Thoracic aorta (tissue), 2 donors: ENCODE measurements around the gene NUP50. TPM values are rescaled to one million over a fixed set of nuclear protein-coding genes. Genes with fewer than 3 reads are reported as not detected.
"Not testable (repeated sequence)": the region's sequence is repeated elsewhere in the genome, so short reads cannot be mapped to it uniquely, and the experiment has no call there.

Source experiments
- ATAC-seq: fragments of 150-250 bp; one replicate; pipeline ENCODE4 v1.8.0; 2017; ENCODE audit warnings: low read depth; ENCODE audit not compliant: insufficient number of reproducible peaks, low FRiP score
- DNase-seq: peaks from one replicate; pipeline ENCODE4 v3.0.0-alpha.2; 2020; ENCODE audit warnings: low spot score
- H3K27ac ChIP-seq, 2 donors: fragments of 200-600 bp; sonication (generic); 1 replicate in 1 of 2; 2 replicates in 1 of 2; pipeline ENCODE4 v1.5.1; 2016; ENCODE audit warnings: mild to moderate bottlenecking in 2 of 2, moderate library complexity in 2 of 2
- H3K27me3 ChIP-seq: fragments of 200-600 bp; sonication (generic); replicated peaks from 2 replicates; pipeline ENCODE4 v1.6.0; 2016; ENCODE audit warnings: mild to moderate bottlenecking; ENCODE audit not compliant: insufficient read depth
- H3K36me3 ChIP-seq: fragments of 200-600 bp; sonication (generic); one replicate; pipeline ENCODE4 v1.5.1; 2016
- H3K4me1 ChIP-seq, 2 donors: fragments of 200-600 bp; sonication (generic); 1 replicate in 1 of 2; 2 replicates in 1 of 2; pipeline versions ENCODE4 v1.5.1 to v1.6.0; 2016; ENCODE audit warnings: low read depth in 2 of 2, mild to moderate bottlenecking in 1 of 2; ENCODE audit not compliant: control insufficient read depth in 1 of 2
- H3K4me3 ChIP-seq: fragments of 200-600 bp; sonication (generic); 2 replicates; pipeline ENCODE4 v1.5.1; 2016; ENCODE audit warnings: mild to moderate bottlenecking
- H3K9me3 ChIP-seq: fragments of 200-600 bp; sonication (generic); 2 replicates; pipeline ENCODE4 v1.5.1; 2016
- CTCF ChIP-seq: fragments of 200-600 bp; sonication (generic); IDR thresholded peaks from one replicate; pipeline ENCODE4 v1.5.1; 2019; ENCODE audit warnings: antibody characterized with exemption
- total RNA-seq, 2 donors: library from RNA; depleted of rRNA; stranded (reverse); fragments of >200 nt; gene quantifications; one replicate each; pipeline versions ENCODE4 v1.1.0 to v1.2.3, GENCODE V29; 2016

The NUP50 gene
- total RNA-seq, 2 donors from 2014 or later, result 27.8 to 31.6 TPM

DNA sequence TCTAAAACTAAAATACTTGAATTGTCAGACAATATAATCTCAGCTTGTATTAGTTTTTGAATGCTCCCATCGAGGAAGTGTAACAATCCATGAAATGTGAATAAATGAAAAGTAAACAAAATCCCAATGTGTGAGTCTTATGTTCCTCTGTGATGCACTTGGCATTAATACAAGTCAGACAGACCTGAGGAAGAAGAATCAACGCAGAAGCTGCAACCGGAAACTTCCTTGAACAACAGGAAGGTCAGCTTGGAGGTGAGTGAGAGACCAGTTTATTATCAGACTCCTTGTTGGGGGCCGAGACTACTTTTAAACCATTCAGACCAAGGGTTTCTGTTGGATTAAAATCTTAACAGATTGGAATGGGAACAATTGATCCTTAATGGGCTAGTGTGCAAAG, 24.2 kb downstream of the NUP50 start:
- Histone ChIP-seq H3K4me3 (no peak overlapping the region), H3K4me1 (no peaks in the 10 kb centered on the region), H3K27ac (no peak overlapping the region), H3K9me3 (no peaks in the 10 kb centered on the region), H3K36me3 (peaks cover 23% of the 10 kb centered on the region), H3K27me3 (no peaks in the 10 kb centered on the region)
- no peak for TF ChIP-seq CTCF
- ATAC-seq (no peak), DNase-seq (no peak)

- no peak overlapping the region for H3K4me3 ChIP-seq
- no peak for ATAC-seq
- TF ChIP-seq CTCF, result no peak
- no peak for DNase-seq
- no peaks in the 10 kb centered on the region for H3K4me1 ChIP-seq
- no peaks in the 10 kb centered on the region for H3K9me3 ChIP-seq
- H3K27ac ChIP-seq, result no peak overlapping the region
- H3K36me3 ChIP-seq, result peaks cover 18% of the 10 kb centered on the region
- H3K27me3 ChIP-seq, result no peaks in the 10 kb centered on the region
Observed at GRCh38 chr22:45188779-45189178, 25.1 kb downstream of the NUP50 start.

DNA sequence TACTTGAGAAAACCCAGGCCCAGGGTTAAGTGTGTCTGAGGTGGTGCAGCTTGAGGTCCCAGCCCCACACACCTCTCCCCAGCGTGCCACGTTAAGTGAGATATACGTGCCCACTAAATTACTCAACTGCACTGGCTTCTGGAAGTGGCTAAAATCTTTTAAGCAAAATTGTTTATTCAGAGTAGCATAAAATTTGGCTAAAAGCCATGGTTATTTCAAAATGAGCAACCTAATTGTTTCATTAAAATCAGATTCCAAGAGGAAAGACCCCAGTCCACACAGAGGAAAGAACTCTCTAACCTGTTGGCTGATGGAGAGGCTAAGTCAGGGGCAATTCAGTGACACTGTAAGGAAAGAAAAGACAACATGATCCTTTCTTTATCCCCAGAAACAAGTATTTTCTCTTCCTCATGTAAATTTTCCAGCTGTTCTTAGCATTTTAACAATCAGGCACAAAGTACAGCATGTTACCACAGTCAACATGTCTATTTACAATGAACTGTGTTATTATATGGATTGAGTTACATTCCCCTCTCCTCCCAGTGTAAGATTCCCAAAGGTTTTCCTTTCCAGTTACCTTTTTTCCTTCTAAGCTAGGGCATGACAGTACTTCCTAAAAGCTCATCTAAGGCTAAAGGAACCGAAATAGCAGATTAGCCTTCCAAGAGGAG, 26.6 kb downstream of the NUP50 start:
- Histone ChIP-seq H3K36me3 (peaks cover 14% of the 10 kb centered on the region), H3K9me3 (no peaks in the 10 kb centered on the region), H3K4me3 (no peak overlapping the region), H3K27me3 (no peaks in the 10 kb centered on the region), H3K27ac (no peak overlapping the region), H3K4me1 (no peaks in the 10 kb centered on the region)
- DNase-seq, result no peak
- no peak for ATAC-seq
- TF ChIP-seq CTCF, result no peak

- H3K27ac ChIP-seq, H3K9me3 ChIP-seq, DNase-seq, H3K4me1 ChIP-seq, ATAC-seq, H3K4me3 ChIP-seq, H3K27me3 ChIP-seq: not testable (repeated sequence)
- peaks cover 25% of the 10 kb centered on the region for H3K36me3 ChIP-seq
Observed at GRCh38 chr22:45191746-45192145, 28.0 kb downstream of the NUP50 start.

DNA sequence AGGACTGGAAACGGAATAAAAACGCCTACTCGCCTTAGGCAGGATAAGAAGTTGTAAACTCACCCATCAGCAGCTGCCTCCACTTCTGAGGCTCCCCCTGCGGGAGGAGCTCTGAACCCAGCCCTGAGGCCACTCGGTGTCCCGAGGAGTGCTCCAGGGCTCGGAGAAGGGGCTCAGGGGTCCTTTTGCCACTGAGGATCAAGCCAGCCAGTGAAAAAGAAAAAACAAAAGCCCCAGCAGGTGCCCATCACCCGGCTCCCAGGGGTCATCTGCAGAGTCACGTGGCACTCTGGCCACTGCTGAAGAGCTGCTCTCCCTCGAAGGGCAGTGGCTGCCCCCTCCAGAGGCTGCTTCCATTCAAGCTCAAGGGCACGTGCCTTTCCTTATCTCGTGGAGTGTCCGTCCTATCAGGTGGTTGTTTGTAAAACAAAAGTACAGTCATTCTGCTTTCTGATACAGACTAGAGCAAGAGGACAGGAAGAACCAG, 29.0 kb downstream of the NUP50 start:
- Histone ChIP-seq H3K4me3 (no peak overlapping the region), H3K27me3 (no peaks in the 10 kb centered on the region), H3K4me1 (no peaks in the 10 kb centered on the region), H3K9me3 (no peaks in the 10 kb centered on the region), H3K27ac (no peak overlapping the region), H3K36me3 (peaks cover 35% of the 10 kb centered on the region)
- DNase-seq (no peak), ATAC-seq (no peak)
- no peak for TF ChIP-seq CTCF

DNA sequence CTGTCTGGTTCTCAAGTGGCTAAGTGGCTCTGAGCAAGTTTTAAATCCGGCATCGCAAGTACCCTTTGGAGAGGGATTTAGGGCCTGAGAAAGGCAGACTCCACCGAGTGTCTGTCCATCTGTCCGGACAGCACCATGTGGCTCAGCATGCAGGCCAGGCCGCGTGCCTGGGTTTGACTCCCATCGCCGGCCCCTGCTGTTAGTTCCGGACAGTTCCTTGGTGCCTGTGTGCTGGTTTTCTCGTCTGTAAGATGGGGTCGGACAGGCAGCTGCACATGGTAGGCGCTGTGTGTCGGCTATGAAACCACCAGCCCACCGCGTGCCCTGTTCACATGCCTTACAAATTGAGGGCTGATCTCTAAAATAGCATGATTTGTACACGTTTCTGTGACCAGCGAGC, 31.0 kb downstream of the NUP50 start:
- Histone ChIP-seq H3K27ac (no peak overlapping the region), H3K4me1 (no peaks in the 10 kb centered on the region)
- no peak for ATAC-seq

More for the DNA sequence above, 31.0 kb downstream of the NUP50 start:
- Histone ChIP-seq H3K36me3 (peaks cover 44% of the 10 kb centered on the region), H3K9me3 (no peaks in the 10 kb centered on the region), H3K27me3 (no peaks in the 10 kb centered on the region), H3K4me3 (no peak overlapping the region)
- no peak for DNase-seq
- TF ChIP-seq CTCF, result no peak
